Natural killer cell (primary cell): Measurements from ENCODE around the gene MAP2. TPM values are rescaled to one million over a fixed set of nuclear protein-coding genes. Genes with fewer than 3 reads are reported as not detected.

ENCODE experiments used
- ATAC-seq, 3 donors: fragments of 150-1000 bp in 2 of 3; fragments of 200-7000 bp in 1 of 3; cut with Tn5 transposase; 1 replicate in 1 of 3; 2 replicates in 2 of 3; pipeline ENCODE4 v1.10.0; 2021; ENCODE audit warnings: mild to moderate bottlenecking in 2 of 3, moderate library complexity in 2 of 3
- DNase-seq, 2 donors: peaks; one replicate each; pipeline versions ENCODE4 v3.0.0 to v3.0.0-alpha.2; 2013 to 2021; ENCODE audit warnings: mixed read lengths in 1 of 2
- H3K27ac ChIP-seq: one replicate; pipeline ENCODE4 v1.5.1; 2013; ENCODE audit warnings: mild to moderate bottlenecking, low read length
- H3K27me3 ChIP-seq: one replicate; pipeline ENCODE4 v1.6.1; 2013; ENCODE audit warnings: low read length; ENCODE audit not compliant: control insufficient read depth, insufficient read depth
- H3K36me3 ChIP-seq: one replicate; pipeline ENCODE4 v1.6.1; 2013; ENCODE audit warnings: low read length; ENCODE audit not compliant: control insufficient read depth, insufficient read depth
- H3K4me1 ChIP-seq: one replicate; pipeline ENCODE4 v1.6.1; 2013; ENCODE audit warnings: low read length; ENCODE audit not compliant: control insufficient read depth, insufficient read depth
- H3K4me3 ChIP-seq: one replicate; pipeline ENCODE4 v1.5.1; 2013; ENCODE audit warnings: low read length
- H3K9me3 ChIP-seq: one replicate; pipeline ENCODE4 v1.6.1; 2013; ENCODE audit warnings: low read length; ENCODE audit not compliant: control insufficient read depth, insufficient read depth
- H3K27ac Mint-ChIP-seq, 2 donors: one replicate each; pipeline ENCODE4 v1.8.0; 2022; ENCODE audit warnings: mild to moderate bottlenecking in 2 of 2, mixed read lengths in 2 of 2, moderate library complexity in 1 of 2
- H3K27me3 Mint-ChIP-seq, 2 donors: one replicate each; pipeline ENCODE4 v1.8.0; 2022; ENCODE audit warnings: low read depth in 2 of 2, mixed read lengths in 2 of 2
- H3K36me3 Mint-ChIP-seq: one replicate; pipeline ENCODE4 v1.8.0; 2022; ENCODE audit warnings: mixed read lengths
- H3K4me1 Mint-ChIP-seq, 2 donors: one replicate each; pipeline ENCODE4 v1.8.0; 2022; ENCODE audit warnings: mixed read lengths in 2 of 2
- H3K4me3 Mint-ChIP-seq: one replicate; pipeline ENCODE4 v1.8.0; 2022; ENCODE audit warnings: mild to moderate bottlenecking, moderate library complexity, mixed read lengths
- H3K9me3 Mint-ChIP-seq, 2 donors: one replicate each; pipeline ENCODE4 v1.8.0; 2022; ENCODE audit warnings: mixed read lengths in 2 of 2
- WGBS: methylation state at CpG from one replicate; pipeline ENCODE4 v1.1.7; 2013; ENCODE audit warnings: missing lambda C conversion rate; ENCODE audit not compliant: insufficient coverage; 5-methylcytosine and 5-hydroxymethylcytosine counted together
- intact Hi-C: fragments of 100-400 bp; cut with micrococcal nuclease; formaldehyde crosslinking; loops from one replicate; pipeline ENCODE4 v1.14.2; 2022
- total RNA-seq, 4 donors: library from RNA; stranded (reverse); fragments of 120-200 nt in 1 of 4; gene quantifications; one replicate each; pipeline versions ENCODE4 v1.2.3 to v1.2.4, GENCODE V29; 2013 to 2022
- TF ChIP-seq, protein P1 (sequence below): fragments of 200-600 bp; IDR thresholded peaks from one replicate; pipeline ENCODE4 v1.8.0; 2022; ENCODE audit warnings: antibody characterized with exemption

Gene MAP2
- total RNA-seq, 3 donors from 2014 or later (not counting 1 experiment from before 2014, with no cell fraction given): not detected

GRCh38 chr2:209681201-209681735 is 257.4 kb downstream of the MAP2 start:
- TF ChIP-seq, protein P1, sequence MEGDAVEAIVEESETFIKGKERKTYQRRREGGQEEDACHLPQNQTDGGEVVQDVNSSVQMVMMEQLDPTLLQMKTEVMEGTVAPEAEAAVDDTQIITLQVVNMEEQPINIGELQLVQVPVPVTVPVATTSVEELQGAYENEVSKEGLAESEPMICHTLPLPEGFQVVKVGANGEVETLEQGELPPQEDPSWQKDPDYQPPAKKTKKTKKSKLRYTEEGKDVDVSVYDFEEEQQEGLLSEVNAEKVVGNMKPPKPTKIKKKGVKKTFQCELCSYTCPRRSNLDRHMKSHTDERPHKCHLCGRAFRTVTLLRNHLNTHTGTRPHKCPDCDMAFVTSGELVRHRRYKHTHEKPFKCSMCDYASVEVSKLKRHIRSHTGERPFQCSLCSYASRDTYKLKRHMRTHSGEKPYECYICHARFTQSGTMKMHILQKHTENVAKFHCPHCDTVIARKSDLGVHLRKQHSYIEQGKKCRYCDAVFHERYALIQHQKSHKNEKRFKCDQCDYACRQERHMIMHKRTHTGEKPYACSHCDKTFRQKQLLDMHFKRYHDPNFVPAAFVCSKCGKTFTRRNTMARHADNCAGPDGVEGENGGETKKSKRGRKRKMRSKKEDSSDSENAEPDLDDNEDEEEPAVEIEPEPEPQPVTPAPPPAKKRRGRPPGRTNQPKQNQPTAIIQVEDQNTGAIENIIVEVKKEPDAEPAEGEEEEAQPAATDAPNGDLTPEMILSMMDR: no peak
- Histone ChIP-seq H3K27me3 (no peaks in the 10 kb centered on the region), H3K4me1 (no peaks in the 10 kb centered on the region), H3K4me3 (no peak overlapping the region), H3K9me3 (no peaks in the 10 kb centered on the region), H3K36me3 (no peaks in the 10 kb centered on the region), H3K27ac (no peak overlapping the region)
- ATAC-seq (no peak), DNase-seq (no peak)
- no peaks in the 10 kb centered on the region for H3K27me3 Mint-ChIP-seq
- H3K4me1 Mint-ChIP-seq: no peaks in the 10 kb centered on the region
- peaks cover 0 to 3% of the 10 kb centered on the region in 2 donors for H3K9me3 Mint-ChIP-seq
- 40% methylated on average over 1 of the region's 1 CpG for WGBS
- H3K4me3 Mint-ChIP-seq: no peak overlapping the region
- intact Hi-C loops: no loop called here
- no peak overlapping the region for H3K27ac Mint-ChIP-seq
- H3K36me3 Mint-ChIP-seq: no peaks in the 10 kb centered on the region

DNA sequence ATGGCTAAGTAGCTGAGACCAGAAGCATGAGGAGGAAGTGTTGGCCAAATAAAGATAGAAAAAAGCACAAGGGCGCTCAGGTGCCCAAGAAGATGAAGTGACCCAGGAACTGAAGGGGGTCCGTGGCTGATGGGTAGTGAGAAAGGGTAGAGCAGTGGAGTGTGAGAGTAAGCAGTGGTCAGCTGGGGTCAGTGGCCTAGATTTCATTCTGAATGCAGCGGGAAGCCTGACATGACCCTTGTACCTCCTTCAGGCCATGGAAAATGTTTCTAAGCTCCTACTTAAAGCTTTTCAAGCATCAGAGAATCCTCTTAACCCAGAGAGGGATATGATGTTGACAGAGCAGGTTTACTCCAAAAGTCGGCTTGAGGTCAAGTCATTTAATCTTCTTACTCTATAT is 258.8 kb downstream of the MAP2 start:
- Mint-ChIP-seq H3K27me3 (no peaks in the 10 kb centered on the region), H3K4me3 (no peak overlapping the region), H3K4me1 (no peaks in the 10 kb centered on the region), H3K9me3 (peaks cover 2 to 3% of the 10 kb centered on the region in 2 donors), H3K36me3 (no peaks in the 10 kb centered on the region), H3K27ac (no peak overlapping the region)
- Histone ChIP-seq H3K27me3 (no peaks in the 10 kb centered on the region), H3K4me3 (no peak overlapping the region), H3K36me3 (no peaks in the 10 kb centered on the region), H3K27ac (no peak overlapping the region), H3K4me1 (no peaks in the 10 kb centered on the region), H3K9me3 (no peaks in the 10 kb centered on the region)
- ATAC-seq (no peak), DNase-seq (no peak)
- TF ChIP-seq, protein P1: no peak
- intact Hi-C loops: no loop called here
- WGBS: 75% methylated on average over 3 of the region's 4 CpGs

DNA sequence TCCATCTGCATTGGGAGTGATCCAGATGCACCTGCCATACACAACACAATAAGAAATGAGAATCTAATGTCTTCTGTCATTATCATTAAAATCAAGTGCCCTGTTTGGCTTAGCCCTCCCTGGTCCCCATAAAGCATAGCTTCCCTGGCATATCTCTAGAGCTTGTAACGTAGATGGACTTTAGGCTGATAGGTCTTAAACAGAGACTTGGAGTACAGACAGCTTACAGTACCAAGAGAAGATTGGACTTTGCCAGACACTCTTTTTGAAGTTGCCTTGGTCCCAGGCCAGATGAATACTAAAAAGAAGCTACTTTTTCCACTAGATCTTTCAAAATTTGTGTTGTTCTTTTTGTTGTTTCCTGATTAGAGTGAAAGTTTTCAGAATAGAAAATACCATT is 261.5 kb downstream of the MAP2 start:
- no peaks in the 10 kb centered on the region for H3K4me1 ChIP-seq
- ATAC-seq (no peak), DNase-seq (no peak)
- Mint-ChIP-seq H3K27me3 (no peaks in the 10 kb centered on the region), H3K4me1 (no peaks in the 10 kb centered on the region), H3K27ac (no peak overlapping the region), H3K36me3 (no peaks in the 10 kb centered on the region), H3K9me3 (peaks cover 2 to 3% of the 10 kb centered on the region in 2 donors), H3K4me3 (no peak overlapping the region)
- no peaks in the 10 kb centered on the region for H3K36me3 ChIP-seq
- TF ChIP-seq, protein P1: no peak
- intact Hi-C loops: no loop called here
- WGBS: 67% methylated on average over 1 of the region's 1 CpG
- no peak overlapping the region for H3K27ac ChIP-seq
- H3K9me3 ChIP-seq: no peaks in the 10 kb centered on the region
- no peaks in the 10 kb centered on the region for H3K27me3 ChIP-seq
- no peak overlapping the region for H3K4me3 ChIP-seq

DNA sequence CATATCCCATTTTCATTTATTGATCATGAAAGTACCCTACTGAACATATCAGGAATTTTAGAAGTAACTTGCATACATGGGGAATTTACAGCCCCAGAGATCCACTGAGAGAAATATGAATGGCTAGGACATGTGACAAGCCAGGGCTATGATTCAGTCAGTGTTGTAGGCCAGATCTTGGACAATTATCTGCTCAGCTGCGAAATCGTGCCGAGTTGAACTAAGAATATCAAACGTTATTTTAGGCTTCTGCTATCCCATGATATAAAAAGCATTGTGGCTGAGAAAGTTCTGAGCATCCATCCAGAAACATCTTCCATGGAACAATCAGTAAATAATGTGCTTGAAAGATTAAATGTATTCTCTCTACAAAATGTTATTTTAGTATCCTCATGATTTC is 262.1 kb downstream of the MAP2 start:
- Mint-ChIP-seq H3K36me3 (no peaks in the 10 kb centered on the region), H3K4me1 (no peaks in the 10 kb centered on the region), H3K27me3 (no peaks in the 10 kb centered on the region), H3K4me3 (no peak overlapping the region), H3K9me3 (peaks cover 2 to 3% of the 10 kb centered on the region in 2 donors), H3K27ac (no peak overlapping the region)
- Histone ChIP-seq H3K4me1 (no peaks in the 10 kb centered on the region), H3K4me3 (no peak overlapping the region), H3K27me3 (no peaks in the 10 kb centered on the region), H3K9me3 (no peaks in the 10 kb centered on the region), H3K27ac (no peak overlapping the region), H3K36me3 (no peaks in the 10 kb centered on the region)
- DNase-seq (no peak), ATAC-seq (no peak)
- TF ChIP-seq, protein P1: no peak
- intact Hi-C loops: no loop called here
- WGBS: 78% methylated on average over 4 of the region's 4 CpGs
